ENCODE measurements around the gene HIF1A. TPM values are rescaled to one million over a fixed set of nuclear protein-coding genes. Genes with fewer than 3 reads are reported as not detected.
"Not testable (repeated sequence)": the region's sequence is repeated elsewhere in the genome, so short reads cannot be mapped to it uniquely, and the experiment has no call there.

The HIF1A gene
- polyA plus RNA-seq, 3 donors = 162 to 190 (median 169) TPM

GRCh38 chr14:61744238-61744637 lies 48.9 kb downstream of the HIF1A start:
- no peak for DNase-seq (ENCODE audit: low read depth in 3 of 3, low spot score in 2 of 3)

GRCh38 chr14:61746346-61746745 lies 51.0 kb downstream of the HIF1A start:
- not testable (repeated sequence) for DNase-seq (ENCODE audit: low read depth in 3 of 3, low spot score in 2 of 3)

GRCh38 chr14:61746881-61747280 lies 51.6 kb downstream of the HIF1A start:
- no peak for DNase-seq (ENCODE audit: low read depth in 3 of 3, low spot score in 2 of 3)

GRCh38 chr14:61747342-61747741 lies 52.0 kb downstream of the HIF1A start:
- no peak for DNase-seq (ENCODE audit: low read depth in 3 of 3, low spot score in 2 of 3)

GRCh38 chr14:61749264-61749663 lies 54.0 kb downstream of the HIF1A start:
- no peak for DNase-seq (ENCODE audit: low read depth in 3 of 3, low spot score in 2 of 3)

- DNase-seq (ENCODE audit: low read depth in 3 of 3, low spot score in 2 of 3) = no peak
Measured at GRCh38 chr14:61749867-61750266, 54.6 kb downstream of the HIF1A start.

GRCh38 chr14:61750708-61751474 lies 55.6 kb downstream of the HIF1A start:
- DNase-seq (ENCODE audit: low read depth in 3 of 3, low spot score in 2 of 3) = peak in 2 of 3 donors; percentile 37 to 47

GRCh38 chr14:61751475-61751989 lies 56.2 kb downstream of the HIF1A start:
- DNase-seq (ENCODE audit: low read depth in 3 of 3, low spot score in 2 of 3) = no peak

- DNase-seq (ENCODE audit: low read depth in 3 of 3, low spot score in 2 of 3) = no peak
Measured at GRCh38 chr14:61752626-61753025, 57.3 kb downstream of the HIF1A start.

GRCh38 chr14:61753631-61754030 lies 58.3 kb downstream of the HIF1A start:
- DNase-seq (ENCODE audit: low read depth in 3 of 3, low spot score in 2 of 3) = no peak

GRCh38 chr14:61754627-61755381 lies 59.5 kb downstream of the HIF1A start:
- no peak for DNase-seq (ENCODE audit: low read depth in 3 of 3, low spot score in 2 of 3)

- not testable (repeated sequence) for DNase-seq (ENCODE audit: low read depth in 3 of 3, low spot score in 2 of 3)
Measured at GRCh38 chr14:61755382-61755742, 60.0 kb downstream of the HIF1A start.

- no peak for DNase-seq (ENCODE audit: low read depth in 3 of 3, low spot score in 2 of 3)
Measured at GRCh38 chr14:61756135-61756534, 60.8 kb downstream of the HIF1A start.

- no peak for DNase-seq (ENCODE audit: low read depth in 3 of 3, low spot score in 2 of 3)
Measured at GRCh38 chr14:61759878-61760277, 64.6 kb downstream of the HIF1A start.

- DNase-seq (ENCODE audit: low read depth in 3 of 3, low spot score in 2 of 3) = no peak
Measured at GRCh38 chr14:61761557-61761956, 66.2 kb downstream of the HIF1A start.

GRCh38 chr14:61761959-61762786 lies 66.9 kb downstream of the HIF1A start, which contains the start of gene SNAPC1:
SNAPC1 (plus strand) TSS chr14:61762420; CDS start chr14:61762461, 41 bp downstream.
- peak; percentile 94 to 97 (median 96) for DNase-seq (ENCODE audit: low read depth in 3 of 3, low spot score in 2 of 3)

- DNase-seq (ENCODE audit: low read depth in 3 of 3, low spot score in 2 of 3) = no peak
Measured at GRCh38 chr14:61764342-61765122, 69.2 kb downstream of the HIF1A start.

- DNase-seq (ENCODE audit: low read depth in 3 of 3, low spot score in 2 of 3) = no peak
Measured at GRCh38 chr14:61765225-61765943, 70.1 kb downstream of the HIF1A start.

GRCh38 chr14:61766151-61766550 lies 70.8 kb downstream of the HIF1A start:
- no peak for DNase-seq (ENCODE audit: low read depth in 3 of 3, low spot score in 2 of 3)
